Activated CD4-positive, alpha-beta T cell treated with anti-CD3 and anti-CD28 coated beads for 36 hours (primary cell): ENCODE measurements around the gene MECR. TPM values are rescaled to one million over a fixed set of nuclear protein-coding genes. Genes with fewer than 3 reads are reported as not detected.

Source experiments
- ATAC-seq: fragments of 200-7000 bp; cut with Tn5 transposase; one replicate; pipeline ENCODE4 v1.10.0; 2021; ENCODE audit warnings: mild to moderate bottlenecking, moderate library complexity
- CTCF ChIA-PET: fragments of 350-600 bp; sonication (Branson Sonifier 250); formaldehyde crosslinking; loops from one replicate; lab custom pipeline; 2021; ENCODE audit warnings: antibody characterized with exemption; lab: Charles Lee
- POLR2A ChIA-PET: fragments of 350-600 bp; sonication (Branson Sonifier 250); formaldehyde crosslinking; loops from one replicate; lab custom pipeline; 2021; ENCODE audit warnings: antibody characterized with exemption, inconsistent platforms; lab: Charles Lee
- DNase-seq: peaks from one replicate; pipeline ENCODE4 v3.0.0-alpha.2; 2020
- H3K27ac Mint-ChIP-seq: one replicate; pipeline ENCODE4 v1.8.0; 2021; ENCODE audit warnings: mixed read lengths
- H3K27me3 Mint-ChIP-seq: one replicate; pipeline ENCODE4 v1.8.0; 2021; ENCODE audit warnings: mixed read lengths
- H3K36me3 Mint-ChIP-seq: one replicate; pipeline ENCODE4 v1.8.0; 2021; ENCODE audit warnings: low read depth, mixed read lengths
- H3K4me1 Mint-ChIP-seq: one replicate; pipeline ENCODE4 v1.8.0; 2021; ENCODE audit warnings: mixed read lengths
- H3K4me3 Mint-ChIP-seq: one replicate; pipeline ENCODE4 v1.8.0; 2021; ENCODE audit warnings: mild to moderate bottlenecking, moderate library complexity, mixed read lengths
- H3K9me3 Mint-ChIP-seq: one replicate; pipeline ENCODE4 v1.8.0; 2021; ENCODE audit warnings: low read depth, mixed read lengths
- intact Hi-C, 2 experiments: fragments of 100-400 bp; cut with DNase I in 1 of 2; cut with micrococcal nuclease in 1 of 2; formaldehyde crosslinking; loops; one replicate each; pipeline versions ENCODE4 v1.14.2 to v1.15.1; 2022 to 2024; cut with DNase I, micrococcal nuclease
- total RNA-seq, 2 experiments: library from RNA; stranded (reverse); gene quantifications; one replicate each; pipeline ENCODE4 v1.2.3, GENCODE V29; 2021

MECR gene
- total RNA-seq, 2 experiments from 2014 or later: 41.3 to 43.1 TPM

- Mint-ChIP-seq H3K36me3 (peaks cover 21% of the 10 kb centered on the region), H3K9me3 (no peaks in the 10 kb centered on the region), H3K4me3 (no peak overlapping the region), H3K4me1 (peaks cover 6% of the 10 kb centered on the region), H3K27ac (no peak overlapping the region), H3K27me3 (no peaks in the 10 kb centered on the region)
- intact Hi-C loops: loop anchor here in 1 of 2 experiments (5.0 kb wide), 1 partner anchor 79 kb away; the partner anchor contains the start of gene TMEM200B
- no peak for ATAC-seq
- DNase-seq: no peak
- CTCF ChIA-PET: interaction anchor here (0.6 to 3.4 kb wide), 12 partner anchors 9 to 906 kb away, joined by 3 to 33 read pairs (median 5); partner anchors contain the start of genes SRSF4 and TMEM200B
- POLR2A ChIA-PET: interaction anchor here (0.9 kb wide), 1 partner anchor 19 kb away, joined by 3 read pairs; the partner anchor contains the start of gene SRSF4
Measured at GRCh38 chr1:29200906-29201594, 29.7 kb downstream of the MECR start.

DNA sequence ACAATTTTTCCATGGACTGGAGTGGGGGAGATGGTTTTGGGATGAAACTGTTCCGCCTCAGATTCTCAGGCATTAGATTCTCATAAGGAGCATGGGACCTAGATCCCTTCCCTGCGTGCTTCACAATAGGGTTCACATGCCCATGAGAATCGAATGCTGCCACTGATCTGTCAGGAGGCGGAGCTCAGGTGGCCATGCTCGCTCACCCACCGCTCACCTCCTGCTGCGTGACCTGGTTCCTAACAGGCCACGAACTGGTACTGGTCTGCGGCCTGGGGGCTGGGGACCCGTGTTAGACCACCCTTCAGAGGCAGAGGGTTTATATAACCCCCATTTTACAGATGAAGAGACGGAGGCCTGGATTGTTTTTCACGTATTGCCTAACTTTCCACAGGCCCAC is 32.7 kb downstream of the MECR start:
- intact Hi-C loops: loop anchor here in 1 of 2 experiments (1.0 kb wide), 1 partner anchor 316 kb away; no protein-coding TSS in a partner anchor
- Mint-ChIP-seq H3K4me1 (peaks cover 6% of the 10 kb centered on the region), H3K27me3 (no peaks in the 10 kb centered on the region), H3K4me3 (no peak overlapping the region), H3K27ac (no peak overlapping the region), H3K9me3 (no peaks in the 10 kb centered on the region), H3K36me3 (peaks cover 41% of the 10 kb centered on the region)
- CTCF ChIA-PET: interaction anchor here (0.6 to 2.4 kb wide), 13 partner anchors 10 to 1930 kb away, joined by 3 to 8 read pairs (median 3); partner anchors contain the start of gene SRSF4
- ATAC-seq (no peak), DNase-seq (no peak)
- POLR2A ChIA-PET: interaction anchor here (0.6 to 1.1 kb wide), 4 partner anchors 17 to 369 kb away, joined by 3 to 5 read pairs (median 4); partner anchors contain the start of gene SRSF4

GRCh38 chr1:29197590-29197924 is 33.2 kb downstream of the MECR start:
- CTCF ChIA-PET: interaction anchor here (0.6 to 2.4 kb wide), 13 partner anchors 10 to 1931 kb away, joined by 3 to 8 read pairs (median 3); partner anchors contain the start of gene SRSF4
- no peaks in the 10 kb centered on the region for H3K9me3 Mint-ChIP-seq
- H3K27ac Mint-ChIP-seq: no peak overlapping the region
- POLR2A ChIA-PET: interaction anchor here (0.6 to 1.1 kb wide), 3 partner anchors 16 to 332 kb away, joined by 3 to 5 read pairs (median 3); partner anchors contain the start of gene SRSF4
- peaks cover 39% of the 10 kb centered on the region for H3K36me3 Mint-ChIP-seq
- H3K27me3 Mint-ChIP-seq: no peaks in the 10 kb centered on the region
- H3K4me1 Mint-ChIP-seq: peaks cover 4% of the 10 kb centered on the region
- peak; percentile 94 for ATAC-seq
- intact Hi-C loops: loop anchor here in 1 of 2 experiments (1.0 kb wide), 1 partner anchor 315 kb away; no protein-coding TSS in a partner anchor
- DNase-seq: peak; percentile 56
- no peak overlapping the region for H3K4me3 Mint-ChIP-seq

DNA sequence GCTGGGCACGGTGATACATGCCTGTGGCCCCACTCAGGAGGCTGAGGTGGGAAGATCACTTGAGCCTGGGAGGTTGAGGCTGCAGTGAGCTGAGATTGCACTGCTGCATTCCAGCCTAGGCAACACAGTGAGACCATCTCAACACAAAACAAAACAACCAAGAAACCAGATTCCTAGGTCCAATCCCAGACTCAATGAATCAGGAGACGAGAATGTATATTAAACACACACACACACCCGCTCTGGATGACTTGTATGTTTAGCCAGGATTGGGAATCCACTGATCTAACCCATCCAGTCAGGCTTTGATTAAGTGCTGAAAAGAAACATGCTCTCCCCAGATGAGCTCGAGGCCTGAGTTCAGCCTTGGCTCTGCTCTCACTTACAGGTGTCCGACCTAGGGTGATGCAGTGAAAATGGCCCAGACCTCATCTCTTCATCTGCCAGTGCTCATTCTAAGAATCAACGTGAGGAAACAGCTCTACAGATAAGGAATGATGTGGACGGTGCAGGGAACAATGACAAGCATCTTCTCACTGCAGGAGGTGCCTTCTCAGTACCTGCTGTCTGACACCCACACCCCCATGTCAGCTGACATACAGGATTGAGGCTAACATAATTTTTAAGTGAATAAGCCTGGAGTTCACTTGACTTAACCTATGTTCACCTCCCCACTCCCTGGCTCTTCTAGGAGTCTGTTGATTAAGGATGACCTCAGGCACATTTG is 33.7 kb downstream of the MECR start:
- Mint-ChIP-seq H3K9me3 (no peaks in the 10 kb centered on the region), H3K27me3 (no peaks in the 10 kb centered on the region), H3K36me3 (peaks cover 35% of the 10 kb centered on the region), H3K4me3 (no peak overlapping the region), H3K27ac (no peak overlapping the region), H3K4me1 (no peaks in the 10 kb centered on the region)
- intact Hi-C loops: loop anchor here in 1 of 2 experiments (1.0 kb wide), 1 partner anchor 315 kb away; no protein-coding TSS in a partner anchor
- ATAC-seq (no peak), DNase-seq (no peak)
- ChIA-PET POLR2A (interaction anchor here (0.6 to 1.1 kb wide), 2 partner anchors 16 to 26 kb away, joined by 3 to 5 read pairs; partner anchors contain the start of gene SRSF4), CTCF (interaction anchor here (0.6 to 2.4 kb wide), 13 partner anchors 9 to 320 kb away, joined by 3 to 8 read pairs (median 4); partner anchors contain the start of genes MECR and SRSF4)

GRCh38 chr1:29195881-29196291 is 34.8 kb downstream of the MECR start:
- Mint-ChIP-seq H3K4me3 (no peak overlapping the region), H3K4me1 (no peaks in the 10 kb centered on the region), H3K9me3 (no peaks in the 10 kb centered on the region), H3K36me3 (peaks cover 27% of the 10 kb centered on the region), H3K27me3 (no peaks in the 10 kb centered on the region), H3K27ac (no peak overlapping the region)
- ChIA-PET CTCF (interaction anchor here (0.6 to 2.4 kb wide), 3 partner anchors 13 to 501 kb away, joined by 4 to 8 read pairs (median 5); partner anchors contain the start of gene SRSF4), POLR2A (no interaction called here)
- ATAC-seq (no peak), DNase-seq (no peak)
- intact Hi-C loops: no loop called here

DNA sequence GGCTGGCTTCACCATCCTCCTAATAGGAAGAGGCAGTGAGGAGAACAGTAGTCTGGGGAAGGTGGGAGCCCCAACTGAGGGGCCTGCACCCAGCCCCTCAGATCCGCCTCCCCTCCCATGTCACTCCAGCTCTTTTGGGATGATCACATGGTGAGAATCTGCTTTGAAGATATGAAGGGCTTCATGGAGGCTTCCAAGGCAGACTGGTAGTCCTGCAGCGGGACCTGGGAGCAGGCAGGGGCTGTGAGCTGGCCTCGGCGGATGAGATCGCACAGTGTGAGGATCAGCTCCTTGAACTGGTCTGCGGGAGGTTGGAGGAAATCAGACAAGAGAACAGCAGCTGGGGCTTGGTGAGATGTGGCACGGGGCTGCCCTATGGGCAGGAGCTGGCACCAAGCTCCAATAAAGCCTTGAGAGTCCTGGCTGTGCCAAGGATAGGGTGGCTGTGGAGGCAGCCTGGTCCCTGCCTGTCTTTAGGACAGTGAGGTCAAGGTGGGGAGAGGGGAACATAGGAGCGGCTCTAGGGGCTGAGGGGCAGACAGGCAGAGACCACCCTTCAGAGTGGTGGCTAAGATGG is 36.8 kb downstream of the MECR start:
- peaks cover 22% of the 10 kb centered on the region for H3K36me3 Mint-ChIP-seq
- ChIA-PET CTCF (interaction anchor here (1.1 kb wide), 1 partner anchor 12 kb away, joined by 4 read pairs; the partner anchor contains the start of gene SRSF4), POLR2A (no interaction called here)
- H3K27me3 Mint-ChIP-seq: no peaks in the 10 kb centered on the region
- no peak overlapping the region for H3K4me3 Mint-ChIP-seq
- H3K9me3 Mint-ChIP-seq: no peaks in the 10 kb centered on the region
- intact Hi-C loops: no loop called here
- no peaks in the 10 kb centered on the region for H3K4me1 Mint-ChIP-seq
- H3K27ac Mint-ChIP-seq: no peak overlapping the region
- DNase-seq (no peak), ATAC-seq (no peak)

DNA sequence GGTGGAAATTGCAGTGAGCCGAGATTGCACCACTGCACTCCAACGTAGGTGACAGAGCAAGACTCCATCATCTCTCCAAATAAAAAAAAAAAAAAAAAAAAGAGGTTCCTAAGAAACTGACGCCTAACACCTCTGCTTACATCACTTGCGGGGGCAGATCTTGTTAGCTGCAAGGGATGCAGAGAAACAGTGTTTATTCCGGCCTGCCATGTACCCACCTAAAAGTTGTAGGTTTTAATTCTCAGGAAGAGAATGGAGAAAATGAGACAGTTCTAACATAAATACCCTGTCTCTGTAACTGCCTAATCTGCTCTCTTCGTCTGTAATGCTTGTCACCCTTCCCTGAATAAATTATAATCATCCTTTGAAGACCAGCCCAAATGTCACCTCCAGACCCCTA is 40.0 kb downstream of the MECR start:
- DNase-seq (no peak), ATAC-seq (no peak)
- H3K36me3 Mint-ChIP-seq: peaks cover 21% of the 10 kb centered on the region
- intact Hi-C loops: no loop called here
- no peak overlapping the region for H3K4me3 Mint-ChIP-seq
- no peaks in the 10 kb centered on the region for H3K27me3 Mint-ChIP-seq
- ChIA-PET POLR2A (no interaction called here), CTCF (interaction anchor here (0.6 to 1.0 kb wide), 2 partner anchors 9 to 22 kb away, joined by 3 to 4 read pairs; partner anchors contain the start of gene SRSF4)
- H3K9me3 Mint-ChIP-seq: no peaks in the 10 kb centered on the region
- no peaks in the 10 kb centered on the region for H3K4me1 Mint-ChIP-seq
- no peak overlapping the region for H3K27ac Mint-ChIP-seq

GRCh38 chr1:29186707-29187106 is 44.0 kb downstream of the MECR start:
- DNase-seq (no peak), ATAC-seq (no peak)
- CTCF ChIA-PET: interaction anchor here (1.6 to 3.5 kb wide), 2 partner anchors 11 to 15 kb away, joined by 5 to 20 read pairs; no protein-coding TSS in a partner anchor
- H3K27me3 Mint-ChIP-seq: no peaks in the 10 kb centered on the region
- intact Hi-C loops: no loop called here
- POLR2A ChIA-PET: no interaction called here
- H3K9me3 Mint-ChIP-seq: no peaks in the 10 kb centered on the region
- H3K27ac Mint-ChIP-seq: peak overlapping the region; percentile 15
- H3K36me3 Mint-ChIP-seq: peaks cover 2% of the 10 kb centered on the region
- H3K4me3 Mint-ChIP-seq: no peak overlapping the region
- peaks cover 5% of the 10 kb centered on the region for H3K4me1 Mint-ChIP-seq

GRCh38 chr1:29186252-29186651 is 44.5 kb downstream of the MECR start:
- peak overlapping the region; percentile 15 for H3K27ac Mint-ChIP-seq
- H3K9me3 Mint-ChIP-seq: no peaks in the 10 kb centered on the region
- ChIA-PET CTCF (interaction anchor here (1.6 to 3.5 kb wide), 2 partner anchors 11 to 16 kb away, joined by 5 to 20 read pairs; no protein-coding TSS in a partner anchor), POLR2A (no interaction called here)
- H3K4me3 Mint-ChIP-seq: no peak overlapping the region
- no peaks in the 10 kb centered on the region for H3K27me3 Mint-ChIP-seq
- no peak for ATAC-seq
- H3K4me1 Mint-ChIP-seq: peaks cover 5% of the 10 kb centered on the region
- no peak for DNase-seq
- H3K36me3 Mint-ChIP-seq: peaks cover 2% of the 10 kb centered on the region
- intact Hi-C loops: no loop called here

DNA sequence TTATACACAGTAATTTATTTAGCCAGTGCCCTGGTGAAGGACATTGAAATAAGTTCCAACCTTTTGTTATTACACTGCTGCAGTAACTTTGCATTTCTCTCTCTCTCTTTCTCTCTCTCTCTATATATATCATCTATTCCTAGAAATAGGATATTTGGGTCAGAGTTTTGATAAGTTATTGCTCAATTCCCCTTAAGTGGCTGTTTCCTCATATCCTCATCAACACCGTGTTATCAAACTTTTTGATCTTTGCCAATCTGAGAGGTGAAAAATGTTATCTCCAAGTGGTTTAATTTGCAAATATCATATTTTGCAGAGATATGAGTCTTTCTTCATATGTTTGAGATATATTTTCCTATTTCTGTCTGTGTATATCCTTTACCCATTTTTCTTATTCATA is 47.4 kb downstream of the MECR start:
- POLR2A ChIA-PET: interaction anchor here (0.5 kb wide), 1 partner anchor 444 kb away, joined by 3 read pairs; no protein-coding TSS in a partner anchor
- Mint-ChIP-seq H3K36me3 (peaks cover 25% of the 10 kb centered on the region), H3K4me1 (peaks cover 23% of the 10 kb centered on the region), H3K27me3 (no peaks in the 10 kb centered on the region), H3K9me3 (no peaks in the 10 kb centered on the region), H3K27ac (no peak overlapping the region), H3K4me3 (no peak overlapping the region)
- DNase-seq (no peak), ATAC-seq (no peak)
- intact Hi-C loops: loop anchor here (2.0 to 5.0 kb wide), 6 partner anchors 61 to 936 kb away; partner anchors contain the start of gene TMEM200B (in 1 of the 2)
- CTCF ChIA-PET: interaction anchor here (0.6 to 2.9 kb wide), 6 partner anchors 12 to 799 kb away, joined by 3 to 33 read pairs (median 6); no protein-coding TSS in a partner anchor
